Effector CD4-positive, alpha-beta T cell (primary cell): ENCODE results near the gene MC4R. TPM values are rescaled to one million over a fixed set of nuclear protein-coding genes. Genes with fewer than 3 reads are reported as not detected.
"Not testable (repeated sequence)": the region's sequence is repeated elsewhere in the genome, so short reads cannot be mapped to it uniquely, and the experiment has no call there.

Source experiments
- DNase-seq: peaks from one replicate; pipeline ENCODE4 v3.0.0-alpha.2; 2020
- total RNA-seq: gene quantifications from one replicate; lab custom pipeline; 2026; lab: John Stamatoyannopoulos, UW

Gene MC4R
- not detected for total RNA-seq

DNA sequence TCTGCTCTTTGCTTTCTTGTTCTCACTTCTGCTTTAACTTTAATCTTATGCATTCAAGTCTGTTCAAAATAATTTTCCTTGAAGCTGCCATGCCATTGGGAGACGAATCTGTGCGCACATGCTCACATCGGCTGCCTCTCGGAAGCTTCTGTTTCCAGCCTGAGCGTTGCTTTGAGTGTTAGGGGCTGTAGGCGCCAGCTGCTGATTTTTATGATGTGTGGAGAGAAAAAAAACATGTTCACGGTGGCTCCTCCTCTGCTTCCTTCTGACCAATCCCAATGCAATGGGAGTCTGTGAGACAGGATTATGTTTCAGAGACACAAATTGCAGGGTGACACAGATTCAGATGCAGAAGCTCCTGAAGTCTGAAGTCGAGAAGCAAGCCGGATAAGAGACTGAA, at the start of gene MC4R:
TSS of gene MC4R (minus strand) at position 180 of the 400 bp plus-strand sequence. CDS start 426 bp downstream, outside the sequence.
- no peak for DNase-seq

DNA sequence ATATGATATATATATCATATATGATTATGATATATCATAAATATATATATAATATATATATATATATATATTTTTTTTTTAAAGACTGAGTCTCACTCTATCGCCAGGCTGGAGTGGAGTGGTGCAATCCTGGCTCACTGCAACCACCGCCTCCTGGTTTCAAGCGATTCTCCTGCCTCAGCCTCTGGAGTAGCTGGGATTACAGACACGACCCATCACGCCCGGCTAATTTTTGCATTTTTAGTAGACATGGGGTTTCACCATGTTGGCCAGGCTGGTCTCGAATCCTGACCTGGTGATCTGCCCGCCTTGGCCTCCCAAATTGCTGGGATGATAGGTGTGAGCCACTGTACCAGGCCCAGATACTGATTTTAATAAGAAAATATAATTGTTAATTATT, 49.7 kb upstream of the MC4R start:
- not testable (repeated sequence) for DNase-seq

DNA sequence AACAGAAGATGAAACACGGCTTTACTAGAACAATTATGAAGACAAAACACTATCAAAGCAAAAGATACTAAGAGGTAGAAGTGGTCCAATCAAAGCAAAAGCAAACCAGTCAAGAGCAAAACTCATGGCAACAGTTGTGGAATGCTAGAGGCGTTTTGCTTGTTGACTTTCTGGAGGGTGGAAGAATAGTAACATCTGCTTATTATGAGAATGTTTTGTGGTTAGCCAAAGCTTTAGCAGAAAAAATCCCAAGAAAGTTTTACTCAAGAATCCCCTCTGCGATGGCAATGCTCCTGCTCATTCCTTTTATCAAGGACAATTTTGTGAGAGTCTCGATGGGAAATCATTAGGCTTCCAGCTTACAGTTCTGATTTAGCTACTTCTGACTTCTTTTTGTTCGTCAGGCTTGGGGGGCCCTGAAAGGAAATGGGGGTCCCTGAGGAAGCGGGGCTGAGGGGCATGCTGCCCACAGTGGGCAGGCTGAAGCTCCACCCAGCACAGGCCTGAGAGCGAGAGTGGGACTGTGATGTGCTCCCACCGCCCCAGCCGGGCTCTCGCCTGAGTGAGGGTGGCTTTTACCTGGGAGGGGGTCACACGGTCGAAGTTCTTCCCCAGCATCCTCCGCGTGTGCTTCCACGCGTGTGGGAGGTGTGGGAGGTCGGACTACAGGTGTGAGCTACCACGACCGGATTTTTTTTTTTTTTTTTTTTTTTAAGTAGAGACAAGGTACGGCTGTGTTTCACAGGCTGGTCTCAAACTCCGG, 49.0 kb upstream of the MC4R start:
- DNase-seq, result no peak

- DNase-seq, result no peak
Measured at GRCh38 chr18:60417946-60418345, 45.4 kb upstream of the MC4R start.

DNA sequence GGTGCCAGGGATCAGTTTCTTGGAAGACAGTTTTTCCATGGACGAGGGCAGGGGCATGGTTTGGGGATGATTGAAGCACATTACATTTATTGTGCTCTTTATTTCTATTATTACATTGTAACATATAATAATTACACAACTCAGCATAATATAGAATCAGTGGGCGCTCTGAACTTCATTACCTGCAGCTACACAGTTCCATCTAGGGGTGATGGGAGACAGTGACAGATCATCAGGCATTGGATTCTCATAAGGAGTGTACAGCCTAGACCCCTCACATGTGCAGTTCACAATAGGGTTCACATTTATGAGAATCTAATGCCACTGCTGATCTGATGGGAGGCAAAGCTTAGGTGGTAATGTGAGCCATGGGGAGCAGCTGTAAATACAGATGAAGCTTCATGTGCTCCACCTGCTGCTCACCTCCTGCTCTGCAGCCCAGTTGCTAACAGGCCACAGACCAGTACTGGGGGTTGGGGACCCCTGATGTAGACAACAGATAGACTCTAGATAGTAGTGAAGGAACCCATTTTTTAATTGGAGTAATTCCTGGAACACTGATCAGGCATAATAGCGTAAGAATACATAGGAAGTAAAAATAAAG, 41.5 kb upstream of the MC4R start:
- no peak for DNase-seq

- no peak for DNase-seq
Measured at GRCh38 chr18:60411715-60412114, 39.1 kb upstream of the MC4R start.

DNA sequence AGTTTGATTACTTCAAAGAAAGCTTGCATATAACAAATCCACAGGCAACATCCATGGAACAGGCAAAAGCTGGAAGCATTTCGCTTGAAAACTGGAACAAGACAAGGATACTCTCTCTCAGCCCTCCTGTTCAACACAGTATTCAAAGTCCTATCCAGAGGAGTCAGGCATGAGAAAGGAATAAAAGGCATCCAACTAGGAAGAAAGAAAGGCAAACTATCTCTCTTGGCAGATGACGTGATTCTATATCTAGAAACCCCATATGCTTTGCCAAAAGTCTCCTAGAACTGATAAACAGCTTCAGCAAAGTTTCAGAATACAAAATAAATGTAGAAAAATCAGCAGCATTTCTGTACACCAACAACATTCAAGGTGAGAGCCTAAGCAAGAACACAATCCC, 34.1 kb upstream of the MC4R start:
- DNase-seq, result no peak

GRCh38 chr18:60404486-60405085, 32.0 kb upstream of the MC4R start:
- DNase-seq, result no peak

- no peak for DNase-seq
Measured at GRCh38 chr18:60401346-60401745, 28.8 kb upstream of the MC4R start.

DNA sequence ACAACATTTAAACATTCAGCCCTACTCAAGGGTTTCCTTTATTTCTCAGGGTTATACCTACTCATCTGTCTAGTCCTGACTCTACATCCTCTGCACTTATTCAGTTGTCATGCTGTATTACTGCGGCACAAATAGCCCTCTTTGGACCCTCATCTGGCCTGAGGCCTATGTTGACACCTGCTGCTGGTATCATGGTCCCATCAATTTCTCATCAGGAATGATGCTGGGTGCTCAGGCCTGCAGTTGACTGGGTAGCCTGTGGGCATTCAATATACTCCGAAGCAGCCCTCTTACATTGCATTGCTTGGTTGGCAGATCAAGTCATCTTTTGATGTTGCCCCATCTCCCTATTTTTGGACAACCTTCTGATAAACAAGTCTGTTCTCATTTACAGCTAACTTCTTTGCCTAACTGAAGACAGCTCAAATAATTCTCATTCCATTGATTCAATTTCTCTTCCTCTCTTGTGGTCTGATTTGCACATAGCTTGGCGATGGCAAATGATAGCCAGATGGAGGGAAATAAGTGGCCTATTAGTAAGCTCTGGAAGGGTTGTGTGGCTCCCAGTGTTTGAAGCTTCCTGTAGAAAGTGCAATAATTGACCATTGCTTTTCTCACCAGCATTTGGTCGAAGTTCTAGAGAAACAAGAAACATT, 19.1 kb upstream of the MC4R start:
- DNase-seq, result no peak

GRCh38 chr18:60389314-60389713, 16.7 kb upstream of the MC4R start:
- DNase-seq, result no peak

- DNase-seq, result no peak
Measured at GRCh38 chr18:60385693-60386092, 13.1 kb upstream of the MC4R start.

GRCh38 chr18:60383893-60384292, 11.3 kb upstream of the MC4R start:
- DNase-seq, result no peak

DNA sequence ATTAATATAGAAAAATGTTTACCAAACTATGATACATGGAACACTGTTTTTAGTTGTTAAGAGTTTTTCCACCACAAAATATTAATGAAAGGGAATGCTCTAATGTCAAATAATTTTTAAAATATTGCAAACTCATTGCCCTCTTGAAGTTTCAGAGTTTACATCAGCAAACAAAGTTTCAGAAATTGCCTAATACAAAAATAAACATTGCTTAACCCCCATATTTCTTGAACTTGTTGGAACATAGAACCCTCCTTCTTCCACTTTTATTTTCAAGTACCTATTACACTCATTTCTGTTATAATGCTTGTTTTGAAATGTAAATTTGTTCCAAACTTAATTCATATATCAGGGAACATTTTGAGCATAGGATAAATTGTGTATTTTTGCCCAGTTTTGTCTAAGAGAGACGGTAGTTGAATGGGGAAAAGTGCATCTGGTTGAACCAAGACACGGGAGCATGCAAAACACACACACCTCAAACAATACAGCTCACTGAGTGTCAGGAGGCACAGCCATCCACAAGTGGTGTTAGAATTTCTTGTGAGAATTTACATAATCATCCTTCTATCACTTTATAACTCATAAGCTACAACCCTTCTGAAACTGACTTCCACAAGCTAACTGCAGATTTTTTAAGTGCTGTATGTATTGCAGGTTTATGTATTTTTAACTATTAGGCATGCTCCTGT, 5.3 kb upstream of the MC4R start:
- no peak for DNase-seq

DNA sequence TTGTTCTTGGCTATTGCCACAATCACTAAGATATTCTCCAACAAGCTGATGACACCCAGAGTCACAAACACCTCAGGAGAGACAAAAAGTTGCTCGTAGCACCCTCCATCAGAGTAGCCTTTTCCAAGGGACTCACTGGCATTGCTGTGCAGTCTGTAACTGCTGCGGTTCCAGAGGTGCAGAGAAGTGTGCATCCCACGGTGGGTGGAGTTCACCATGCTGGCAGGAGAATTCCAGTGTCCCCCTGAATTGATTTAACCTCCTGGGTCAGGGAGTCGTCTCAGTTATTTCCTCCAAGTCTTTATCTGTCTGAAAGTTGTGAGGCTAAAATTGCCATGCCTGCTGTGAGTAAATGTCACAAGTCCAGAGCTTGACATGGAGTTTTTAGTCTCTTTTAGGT, 443 bp downstream of the MC4R start:
- DNase-seq, result no peak

GRCh38 chr18:60358516-60358915, 14.1 kb downstream of the MC4R start:
- DNase-seq, result no peak

- DNase-seq, result no peak
Measured at GRCh38 chr18:60350941-60351340, 21.6 kb downstream of the MC4R start.

GRCh38 chr18:60350150-60350549, 22.4 kb downstream of the MC4R start:
- no peak for DNase-seq

DNA sequence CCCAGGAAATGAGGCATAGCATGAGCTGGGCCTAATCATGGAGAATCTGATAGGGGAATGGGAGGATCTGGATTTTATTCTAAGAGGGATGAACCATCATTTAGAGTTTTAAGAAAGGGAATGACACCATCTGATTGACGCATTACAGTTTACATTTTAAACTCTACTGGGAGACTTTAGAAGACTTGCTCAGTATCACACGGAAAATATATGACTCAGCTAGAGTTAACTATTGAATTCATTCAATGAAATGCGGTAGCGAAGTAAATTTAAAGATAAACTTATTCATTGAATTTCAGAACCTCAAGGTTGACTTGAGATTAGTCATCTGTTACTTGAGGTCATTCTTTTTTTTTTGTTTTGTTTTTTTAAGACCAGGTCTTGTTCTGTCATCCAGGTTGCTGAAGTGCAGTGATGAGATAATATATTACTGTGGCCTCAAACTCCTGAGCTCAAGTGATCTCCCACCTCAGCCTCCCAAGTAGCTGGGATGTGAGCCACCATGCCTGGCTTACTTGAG, 25.0 kb downstream of the MC4R start:
- DNase-seq, result no peak

GRCh38 chr18:60339018-60339417, 33.6 kb downstream of the MC4R start:
- no peak for DNase-seq

DNA sequence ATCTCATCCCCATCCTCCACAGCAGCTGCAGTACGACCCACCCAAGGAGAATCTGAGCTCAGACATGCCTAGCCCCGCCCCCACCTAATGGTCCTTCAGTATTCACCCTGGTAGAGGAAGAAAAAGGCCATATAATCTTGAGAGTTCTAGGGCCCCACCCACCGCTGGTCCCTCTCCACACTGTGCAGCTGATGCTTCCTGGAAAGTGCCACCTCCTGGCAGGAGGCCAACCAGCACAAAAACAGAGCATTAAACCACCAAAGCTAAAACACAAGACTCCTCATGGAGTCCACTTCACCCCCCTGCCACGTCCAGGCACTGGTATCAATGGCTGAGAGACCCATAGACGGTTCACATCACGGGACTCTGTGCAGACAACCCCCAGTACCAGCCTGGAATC, 40.7 kb downstream of the MC4R start:
- DNase-seq, result no peak

GRCh38 chr18:60329131-60329530, 43.4 kb downstream of the MC4R start:
- DNase-seq, result no peak

DNA sequence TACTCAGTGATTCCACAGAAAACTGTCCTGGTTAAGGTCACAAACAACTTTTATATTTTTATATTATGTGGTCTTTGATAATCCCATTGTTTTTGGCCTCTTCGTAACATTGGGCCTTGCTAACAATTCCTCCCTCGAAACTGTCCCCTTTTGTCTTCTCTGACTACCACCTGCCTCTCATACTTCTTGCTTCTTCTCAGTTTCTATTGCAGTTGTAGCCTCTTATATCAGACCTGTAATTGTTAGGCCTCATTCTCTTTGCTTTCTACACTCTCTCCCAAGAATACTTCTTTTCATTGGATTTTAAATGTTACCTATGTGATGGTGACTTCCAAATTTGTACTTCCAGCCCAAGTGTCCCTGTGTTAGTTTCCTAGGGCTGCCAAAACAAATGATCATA, 44.7 kb downstream of the MC4R start:
- no peak for DNase-seq
